K562 (cell line): ENCODE data around the gene PPFIA1. TPM values are rescaled to one million over a fixed set of nuclear protein-coding genes. Genes with fewer than 3 reads are reported as not detected.

Experiments used
- AFF4 ChIP-seq: sonication (generic); formaldehyde crosslinking; IDR thresholded peaks from 2 replicates; pipeline ENCODE4 v1.8.0; 2023; ENCODE audit warnings: mild to moderate bottlenecking, missing genetic modification reagents
- CBFA2T2 ChIP-seq: fragments of 450-650 bp; conservative IDR thresholded peaks from 2 replicates; pipeline ENCODE4 v1.6.1; 2017; ENCODE audit warnings: mild to moderate bottlenecking
- CREB3L1 ChIP-seq: fragments of 450-650 bp; IDR thresholded peaks from 2 replicates; pipeline ENCODE4 v1.6.1; 2014; ENCODE audit warnings: low read depth, mild to moderate bottlenecking, moderate library complexity, borderline replicate concordance
- CXXC5 ChIP-seq: fragments of 250-450 bp; sonication (Bioruptor Pico); IDR thresholded peaks from 2 replicates; pipeline ENCODE4 v1.8.0; 2022; ENCODE audit warnings: inconsistent platforms, mild to moderate bottlenecking, moderate library complexity
- DPF2 ChIP-seq: fragments of 450-650 bp; IDR thresholded peaks from 2 replicates; pipeline ENCODE4 v1.6.1; 2016
- E2F1 ChIP-seq: sonication (generic); formaldehyde crosslinking; IDR thresholded peaks from 2 replicates; pipeline ENCODE4 v1.8.1; 2023; ENCODE audit warnings: mild to moderate bottlenecking, missing genetic modification reagents, moderate library complexity
- HDAC2 ChIP-seq: fragments of 450-650 bp; IDR thresholded peaks from 2 replicates; pipeline ENCODE4 v1.6.1; 2016; ENCODE audit warnings: mild to moderate bottlenecking
- KDM5B ChIP-seq: fragments of 200-600 bp; sonication (generic); IDR thresholded peaks from 2 replicates; pipeline ENCODE4 v1.6.1; 2012; ENCODE audit warnings: low read depth, mild to moderate bottlenecking, moderate library complexity, low read length, control low read depth, inconsistent platforms; ENCODE audit not compliant: insufficient replicate concordance
- POLR2AphosphoS2 ChIP-seq: IDR thresholded peaks from 2 replicates; pipeline ENCODE4 v1.6.1; 2012; ENCODE audit warnings: low read length, improper control_type of control experiment
- RBM14 ChIP-seq: fragments of 200-400 bp; formaldehyde crosslinking; IDR thresholded peaks from 2 replicates; pipeline ENCODE4 v1.6.1; 2018; ENCODE audit warnings: low read depth, mild to moderate bottlenecking, low read length, moderate library complexity, borderline replicate concordance; ENCODE audit not compliant: insufficient read depth
- RBM15 ChIP-seq: fragments of 200-400 bp; formaldehyde crosslinking; IDR thresholded peaks from 2 replicates; pipeline ENCODE4 v1.6.1; 2018; ENCODE audit warnings: mild to moderate bottlenecking, low read length, moderate library complexity; ENCODE audit not compliant: insufficient read depth
- TBP ChIP-seq: optimal IDR thresholded peaks from 2 replicates; pipeline ENCODE3; 2011; ENCODE audit warnings: low read depth, low read length, improper control_type of control experiment
- ZBTB7A ChIP-seq: IDR thresholded peaks from 2 replicates; pipeline ENCODE4 v1.6.1; 2011; ENCODE audit warnings: low read depth, mild to moderate bottlenecking, low read length, moderate library complexity, borderline replicate concordance; ENCODE audit not compliant: control insufficient read depth
- polyA plus RNA-seq, 8 experiments: library from polyadenylated mRNA; depleted of rRNA in 4 of 8; stranded (reverse) in 5 of 8; unstranded in 3 of 8; fragments of >200 nt; fragmentation: Nextera tagmentation in 2 of 8; fragmentation: Illumina TruSeq in 1 of 8; extraction: Ambion mirVana in 2 of 8; extraction: Trizol in 1 of 8; gene quantifications; 2 replicates each; pipeline versions ENCODE4 v1.2.1 to v1.2.3, GENCODE V29; 2011 to 2014; ENCODE audit warnings: inconsistent platforms in 1 of 8, missing spikeins in 1 of 8
- total RNA-seq, 7 experiments: library from RNA; depleted of rRNA in 6 of 7; stranded (reverse); fragments of >200 nt in 6 of 7; fragmentation: Illumina TruSeq in 2 of 7; extraction: Trizol in 2 of 7; gene quantifications; 2 replicates each; pipeline versions ENCODE4 v1.2.1 to v1.2.3, GENCODE V29; 2011 to 2021; ENCODE audit warnings: low replicate concordance in 1 of 7

Gene PPFIA1
- total and polyA plus RNA-seq, 9 of the 15 experiments (the other 6 are each of a cell fraction or from before 2014, with no cell fraction given): 9.9 to 41.5 (median 28.5) TPM

- 0 out of 2 replicates have a peak, but pooled peaks have one; percentile 40 for TF ChIP-seq CREB3L1
- 0 out of 2 replicates have a peak, but pooled peaks have one; percentile 16 for TF ChIP-seq DPF2
- TF ChIP-seq CBFA2T2: no peak
- TF ChIP-seq POLR2AphosphoS2: no peak
- TF ChIP-seq HDAC2: no peak
- no peak for TF ChIP-seq RBM15
- TF ChIP-seq RBM14: no peak
- peak; percentile 87; the same call in 1 of the 2 replicates for TF ChIP-seq ZBTB7A
- peak; percentile 37 for TF ChIP-seq KDM5B
- TF ChIP-seq E2F1: no peak
- peak; percentile 1 for TF ChIP-seq TBP
- 0 out of 2 replicates have a peak, but pooled peaks have one; percentile 30 for TF ChIP-seq AFF4 (CRISPR knock-in tag)
- peak; percentile 47; the same call in 1 of the 2 replicates for TF ChIP-seq CXXC5 (CRISPR knock-in tag)
Measured at GRCh38 chr11:70270877-70271648, 573 bp downstream of the PPFIA1 start (continued).
